PFSK-1 (cell line): ENCODE data around the gene ABCB10.

Experiments
- FOXP2 ChIP-seq: optimal IDR thresholded peaks from 2 replicates; pipeline ENCODE3; 2011; ENCODE audit warnings: borderline replicate concordance, control low read depth, inconsistent platforms; ENCODE audit not compliant: insufficient read depth; ENCODE audit errors: extremely low read length, extremely low read depth
- POLR2AphosphoS5 ChIP-seq: IDR thresholded peaks from 2 replicates; pipeline ENCODE4 v1.6.1; 2012; ENCODE audit warnings: low read depth, mild to moderate bottlenecking, control low read depth, low read length, moderate library complexity
- SIN3A ChIP-seq: IDR thresholded peaks from 2 replicates; pipeline ENCODE4 v1.6.1; 2012; ENCODE audit warnings: mild to moderate bottlenecking, low read length, moderate library complexity, borderline replicate concordance; ENCODE audit not compliant: insufficient read depth
- TAF1 ChIP-seq: IDR thresholded peaks from 2 replicates; pipeline ENCODE4 v1.6.1; 2012; ENCODE audit warnings: low read length, control low read depth, borderline replicate concordance; ENCODE audit not compliant: insufficient read depth
- TF ChIP-seq, protein P1 (sequence below), 2 experiments: IDR thresholded peaks; 2 replicates each; pipeline versions ENCODE4 v1.6.1 to v1.8.0; 2011 to 2012; ENCODE audit warnings: low read depth in 2 of 2, low read length in 2 of 2, control low read depth in 1 of 2, inconsistent platforms in 1 of 2, mild to moderate bottlenecking in 1 of 2, moderate library complexity in 1 of 2; ENCODE audit not compliant: insufficient read depth in 1 of 2

The ABCB10 gene

DNA sequence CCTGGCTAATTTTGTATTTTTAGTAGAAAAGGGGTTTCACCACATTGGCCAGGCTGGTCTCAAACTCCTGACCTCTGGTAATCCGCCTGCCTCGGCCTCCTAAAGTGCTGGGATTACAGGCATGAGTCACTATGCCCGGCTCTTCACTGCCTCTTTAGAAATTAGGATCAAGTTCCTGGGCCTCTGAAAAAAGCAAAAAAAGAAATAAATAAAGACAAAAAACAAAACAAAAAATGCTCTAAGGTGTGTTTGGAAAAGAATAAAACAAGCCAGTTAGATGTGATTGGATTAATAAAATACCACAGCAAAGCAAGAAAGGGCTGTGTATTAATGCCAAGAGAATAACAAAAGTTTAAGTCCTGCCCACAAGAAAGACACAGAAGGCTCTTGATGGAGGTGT lies 4.2 kb upstream of the ABCB10 start:
- TF ChIP-seq TAF1 (no peak), SIN3A (no peak), FOXP2 (no peak), POLR2AphosphoS5 (no peak)

DNA sequence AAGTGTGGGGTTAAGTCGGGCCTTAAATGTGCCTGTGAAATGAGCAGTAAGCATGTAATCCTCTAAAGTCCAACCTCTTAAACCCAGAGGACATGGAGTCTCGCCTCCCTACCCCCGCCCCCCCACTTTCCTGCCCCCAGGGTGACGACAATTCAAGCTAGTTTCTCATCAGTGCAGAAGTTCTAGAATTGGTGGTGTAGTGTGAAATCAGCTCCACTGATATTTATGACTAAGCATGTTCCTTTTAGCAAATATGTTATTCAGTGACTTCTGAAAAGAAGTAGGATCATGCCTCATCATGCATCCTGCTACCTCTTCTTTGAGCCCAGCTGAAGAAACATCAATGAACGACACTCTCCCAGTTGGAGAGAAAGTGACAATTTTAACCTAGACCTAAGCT lies 2.6 kb upstream of the ABCB10 start:
- TF ChIP-seq, protein P1, sequence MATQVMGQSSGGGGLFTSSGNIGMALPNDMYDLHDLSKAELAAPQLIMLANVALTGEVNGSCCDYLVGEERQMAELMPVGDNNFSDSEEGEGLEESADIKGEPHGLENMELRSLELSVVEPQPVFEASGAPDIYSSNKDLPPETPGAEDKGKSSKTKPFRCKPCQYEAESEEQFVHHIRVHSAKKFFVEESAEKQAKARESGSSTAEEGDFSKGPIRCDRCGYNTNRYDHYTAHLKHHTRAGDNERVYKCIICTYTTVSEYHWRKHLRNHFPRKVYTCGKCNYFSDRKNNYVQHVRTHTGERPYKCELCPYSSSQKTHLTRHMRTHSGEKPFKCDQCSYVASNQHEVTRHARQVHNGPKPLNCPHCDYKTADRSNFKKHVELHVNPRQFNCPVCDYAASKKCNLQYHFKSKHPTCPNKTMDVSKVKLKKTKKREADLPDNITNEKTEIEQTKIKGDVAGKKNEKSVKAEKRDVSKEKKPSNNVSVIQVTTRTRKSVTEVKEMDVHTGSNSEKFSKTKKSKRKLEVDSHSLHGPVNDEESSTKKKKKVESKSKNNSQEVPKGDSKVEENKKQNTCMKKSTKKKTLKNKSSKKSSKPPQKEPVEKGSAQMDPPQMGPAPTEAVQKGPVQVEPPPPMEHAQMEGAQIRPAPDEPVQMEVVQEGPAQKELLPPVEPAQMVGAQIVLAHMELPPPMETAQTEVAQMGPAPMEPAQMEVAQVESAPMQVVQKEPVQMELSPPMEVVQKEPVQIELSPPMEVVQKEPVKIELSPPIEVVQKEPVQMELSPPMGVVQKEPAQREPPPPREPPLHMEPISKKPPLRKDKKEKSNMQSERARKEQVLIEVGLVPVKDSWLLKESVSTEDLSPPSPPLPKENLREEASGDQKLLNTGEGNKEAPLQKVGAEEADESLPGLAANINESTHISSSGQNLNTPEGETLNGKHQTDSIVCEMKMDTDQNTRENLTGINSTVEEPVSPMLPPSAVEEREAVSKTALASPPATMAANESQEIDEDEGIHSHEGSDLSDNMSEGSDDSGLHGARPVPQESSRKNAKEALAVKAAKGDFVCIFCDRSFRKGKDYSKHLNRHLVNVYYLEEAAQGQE (IDR thresholded peaks at IDR 0.05; ENCODE audit: insufficient read depth in 1 of 2, low read depth in 2 of 2, low read length in 2 of 2): no peak
- TF ChIP-seq POLR2AphosphoS5 (no peak), SIN3A (no peak), TAF1 (no peak), FOXP2 (no peak)

DNA sequence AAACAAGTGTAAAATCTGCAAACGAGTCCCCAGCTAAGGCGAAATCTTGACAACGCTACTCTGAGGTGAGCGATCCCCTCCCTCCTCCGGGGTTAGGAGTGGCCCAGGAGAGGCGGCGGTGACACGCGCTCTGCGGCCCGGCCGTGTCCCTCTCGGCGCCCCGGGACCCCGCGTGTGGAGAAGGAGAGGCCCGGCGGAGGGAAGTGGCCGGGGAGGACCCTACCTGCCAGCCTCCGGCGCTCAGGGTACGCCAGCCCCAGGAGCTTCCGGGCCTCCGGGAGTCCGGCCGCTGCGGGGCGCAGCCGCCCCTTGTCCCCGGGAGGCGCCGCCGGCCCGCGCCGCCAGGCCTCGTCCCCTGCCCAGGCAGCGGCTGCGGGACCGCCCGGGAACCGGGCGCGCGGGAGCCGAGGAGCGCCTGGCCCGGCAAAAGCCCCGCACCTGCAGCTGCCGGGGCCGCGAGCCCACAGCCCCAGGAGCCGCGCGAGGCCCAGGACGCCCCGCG lies 543 bp downstream of the ABCB10 start:
- no peak; the same call in 1 of the 2 replicates for TF ChIP-seq POLR2AphosphoS5
- TF ChIP-seq SIN3A: no peak
- TF ChIP-seq, protein P1 (IDR thresholded peaks at IDR 0.05; ENCODE audit: insufficient read depth in 1 of 2, low read depth in 2 of 2, low read length in 2 of 2): no peak
- peak; percentile 52; the same call in 1 of the 2 replicates for TF ChIP-seq TAF1
- TF ChIP-seq FOXP2: no peak

DNA sequence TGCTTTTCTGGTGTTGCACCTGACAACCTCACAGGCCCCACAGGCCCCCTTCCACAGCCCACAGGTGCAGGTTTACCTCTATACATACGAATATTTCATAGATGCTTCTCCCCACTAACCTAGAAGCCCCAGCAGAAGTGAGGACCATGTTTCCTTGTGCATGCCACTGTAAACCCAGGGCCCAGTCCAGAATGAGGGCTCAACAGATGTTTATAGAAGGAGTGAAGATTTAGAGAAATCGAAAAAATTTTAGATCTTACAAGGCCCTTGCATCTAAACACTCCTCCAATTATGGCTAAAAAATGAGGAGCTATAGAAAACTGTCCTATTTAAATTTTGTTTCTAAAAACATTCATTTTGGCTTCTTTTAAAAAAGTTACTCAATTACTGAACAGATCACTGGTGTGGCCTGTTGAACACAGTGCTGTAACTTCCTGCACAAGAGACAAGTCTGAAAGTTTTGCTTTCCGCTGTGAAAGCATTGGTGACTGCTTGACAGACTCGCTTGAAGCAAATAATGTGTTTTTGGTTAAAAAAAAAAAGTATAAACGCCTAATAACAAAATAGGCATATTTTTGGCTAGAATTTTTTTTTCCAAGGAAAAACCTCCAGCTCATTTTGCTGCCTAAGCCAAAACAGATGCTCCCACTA lies 1.2 kb downstream of the ABCB10 start:
- no peak for TF ChIP-seq TAF1
- no peak for TF ChIP-seq FOXP2
- no peak for TF ChIP-seq POLR2AphosphoS5
- TF ChIP-seq SIN3A: no peak
- TF ChIP-seq, protein P1 (IDR thresholded peaks at IDR 0.05; ENCODE audit: insufficient read depth in 1 of 2, low read depth in 2 of 2, low read length in 2 of 2): no peak

DNA sequence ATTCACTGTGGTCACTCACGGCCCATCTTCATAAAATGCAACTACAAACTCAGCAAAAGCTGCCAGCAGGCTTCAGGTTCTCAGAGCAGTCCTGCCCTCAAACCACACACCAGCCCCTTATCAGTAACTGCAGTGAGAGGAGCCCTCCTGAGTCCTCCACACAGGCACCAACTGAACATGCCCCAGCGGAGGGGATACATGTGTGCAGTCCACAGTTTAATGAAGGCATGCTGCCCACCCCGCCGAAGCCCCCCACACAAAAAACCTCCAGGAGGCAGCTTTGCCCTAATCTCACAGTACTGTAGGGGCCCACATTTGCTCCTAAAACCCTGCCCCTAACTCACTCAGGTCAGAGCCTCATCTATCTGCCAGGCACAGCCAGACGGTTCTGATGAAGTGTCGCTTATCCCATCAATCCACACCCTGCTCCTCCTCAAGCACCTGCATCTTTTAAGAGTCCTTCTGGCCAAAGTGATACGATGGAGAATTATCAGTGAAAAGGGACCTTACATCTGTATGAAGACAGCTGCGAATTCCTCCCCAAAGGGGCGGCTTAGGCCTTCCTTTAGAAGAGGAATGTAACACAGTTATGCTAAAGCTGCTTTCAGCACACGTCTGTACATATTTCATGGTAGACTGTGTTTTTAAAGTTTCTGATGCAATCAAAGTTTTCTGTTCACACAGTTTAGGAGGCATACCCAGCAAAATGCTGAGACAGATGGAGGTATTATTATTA lies 3.5 kb downstream of the ABCB10 start:
- TF ChIP-seq SIN3A (no peak), POLR2AphosphoS5 (no peak), TAF1 (no peak), FOXP2 (no peak)
